HFF-Myc (cell line): ENCODE results near the gene ZRANB1.

Experiments used
- DNase-seq: peaks from one replicate; pipeline ENCODE4 v3.0.0-alpha.2; 2011; ENCODE audit warnings: low read depth; ENCODE audit errors: extremely low read depth
- H3K4me3 ChIP-seq: replicated peaks from 2 replicates; pipeline ENCODE4 v1.5.1; 2011; ENCODE audit warnings: low read depth, mild to moderate bottlenecking, control low read depth, low read length
- CTCF ChIP-seq: IDR thresholded peaks from 2 replicates; pipeline ENCODE4 v1.5.1; 2012; ENCODE audit warnings: mild to moderate bottlenecking, low read depth, low read length, control low read depth; ENCODE audit errors: missing control alignments

ZRANB1 gene

DNA sequence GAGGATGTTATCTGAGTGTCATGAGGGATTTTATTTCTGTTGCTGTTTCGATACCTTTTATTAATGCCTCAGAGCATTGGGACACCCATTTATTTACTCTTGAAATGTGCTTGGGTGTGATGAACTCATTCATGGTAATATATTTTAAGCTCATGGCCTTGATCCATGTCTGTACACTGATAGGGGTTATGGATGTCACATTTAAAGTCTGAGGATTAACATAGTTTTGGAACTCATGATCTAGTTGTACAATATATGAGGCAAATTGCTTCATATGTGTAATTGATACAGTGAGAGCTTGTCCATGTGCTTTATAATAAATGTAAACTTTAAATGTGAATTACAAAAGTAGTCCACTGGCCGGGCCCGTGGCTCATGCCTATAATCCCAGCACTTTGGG is 23.0 kb upstream of the ZRANB1 start:
- no peak for TF ChIP-seq CTCF
- DNase-seq, result no peak
- H3K4me3 ChIP-seq, result peak overlapping the region; percentile 59; the same call in 1 of the 2 replicates

GRCh38 chr10:124921261-124921660 is 20.7 kb upstream of the ZRANB1 start:
- no peak overlapping the region for H3K4me3 ChIP-seq
- TF ChIP-seq CTCF, result no peak
- no peak for DNase-seq

DNA sequence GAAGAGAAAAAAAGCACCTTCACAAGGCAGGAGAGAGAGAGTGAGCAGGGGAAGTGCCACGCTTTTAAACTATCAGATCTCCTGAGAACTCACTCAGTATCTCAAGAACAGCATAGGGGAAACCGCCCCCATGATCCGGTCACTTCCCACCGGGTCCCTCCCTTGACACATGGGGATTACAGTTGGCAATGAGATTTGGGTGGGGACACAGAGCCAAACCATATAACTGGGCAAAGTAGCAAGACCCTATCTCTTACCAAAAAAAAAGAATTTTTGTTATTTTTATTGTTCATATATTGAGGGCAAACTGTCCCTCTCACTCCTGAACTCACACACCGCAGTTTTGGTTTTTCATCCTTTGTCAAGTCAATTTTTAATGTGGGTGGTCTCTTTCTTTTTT is 18.2 kb upstream of the ZRANB1 start:
- TF ChIP-seq CTCF, result no peak
- DNase-seq, result no peak

DNA sequence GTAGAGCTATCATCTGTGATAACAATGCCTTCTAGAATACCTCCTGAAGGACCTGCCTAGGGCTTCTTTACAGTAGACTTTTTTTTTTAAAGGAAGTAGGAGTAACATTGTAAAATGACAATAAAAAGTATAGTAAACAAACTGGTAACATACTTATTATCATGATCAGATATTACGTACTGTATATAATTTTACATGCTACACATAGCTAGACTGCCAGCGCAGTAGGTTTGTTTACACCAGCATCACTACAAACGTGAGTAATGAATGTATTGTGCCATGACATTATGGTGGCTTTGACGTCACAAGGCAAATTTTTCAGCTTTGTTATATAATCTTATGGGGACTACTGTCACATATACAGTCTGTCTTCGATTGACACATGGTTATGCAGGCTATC is 15.4 kb upstream of the ZRANB1 start:
- no peak for TF ChIP-seq CTCF
- no peak overlapping the region for H3K4me3 ChIP-seq
- DNase-seq, result no peak

More for the DNA sequence above, 18.2 kb upstream of the ZRANB1 start:
- no peak overlapping the region for H3K4me3 ChIP-seq

GRCh38 chr10:124928087-124928486 is 13.8 kb upstream of the ZRANB1 start:
- H3K4me3 ChIP-seq, result no peak overlapping the region
- no peak for DNase-seq
- TF ChIP-seq CTCF, result no peak

GRCh38 chr10:124928545-124928944 is 13.4 kb upstream of the ZRANB1 start:
- no peak for DNase-seq
- TF ChIP-seq CTCF, result no peak
- no peak overlapping the region for H3K4me3 ChIP-seq

DNA sequence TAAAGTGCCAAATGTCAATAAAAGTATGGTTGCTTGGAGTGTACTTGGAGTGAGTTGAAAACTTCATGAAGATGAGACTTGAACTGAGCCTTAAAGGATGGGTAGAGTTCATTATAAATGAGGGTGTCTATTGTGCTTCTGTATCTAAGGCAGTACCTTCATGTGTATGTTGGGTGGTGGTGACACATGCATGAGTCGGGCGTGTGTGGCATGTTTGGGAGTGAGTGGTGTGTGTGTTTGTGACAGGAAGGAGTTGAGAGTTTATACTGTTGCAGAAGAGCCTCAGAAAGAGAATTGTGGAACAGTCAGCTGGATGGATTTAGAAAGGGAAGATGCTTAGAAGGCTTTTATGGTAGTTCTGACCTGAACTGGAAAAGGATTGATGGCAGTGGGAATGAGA is 6.0 kb upstream of the ZRANB1 start:
- TF ChIP-seq CTCF, result no peak
- DNase-seq, result no peak
- H3K4me3 ChIP-seq, result no peak overlapping the region
